Panc1 (cell line): ENCODE results near the gene FAM98B. TPM values are rescaled to one million over a fixed set of nuclear protein-coding genes. Genes with fewer than 3 reads are reported as not detected.

Experiments used
- total RNA-seq: library from RNA; stranded (reverse); gene quantifications from one replicate; pipeline ENCODE4 v1.2.1, GENCODE V29; 2021; ENCODE audit not compliant: unreplicated experiment

Gene FAM98B
- total RNA-seq, 1 experiment from 2014 or later = 32.5 TPM

Other genes starting within 250 kb of the FAM98B start
- 29.6 TPM for gene SPRED1, start 201.3 kb upstream of the FAM98B start, total RNA-seq
- 0.51 TPM for gene RASGRP1, start 110.7 kb downstream of the FAM98B start, total RNA-seq